PC-9 (cell line): ENCODE measurements around the gene LSMEM2. TPM values are rescaled to one million over a fixed set of nuclear protein-coding genes. Genes with fewer than 3 reads are reported as not detected.

Experiments used
- BruUV-seq: library from RNA; stranded (reverse); fragments of 400-500 nt; replicated peaks from 2 replicates; lab custom pipeline; 2021; lab: Mats Ljungman, UMichigan
- CTCF ChIA-PET: fragments of 300-600 bp; sonication (Branson Sonifier 250); formaldehyde crosslinking; loops from one replicate; lab custom pipeline; 2022; ENCODE audit warnings: antibody characterized with exemption; lab: Charles Lee
- POLR2A ChIA-PET: fragments of 300-600 bp; sonication (Branson Sonifier 250); formaldehyde crosslinking; loops from one replicate; lab custom pipeline; 2022; ENCODE audit warnings: antibody characterized with exemption; ENCODE audit not compliant: unreplicated experiment; lab: Charles Lee
- DNase-seq, 2 experiments: peaks; one replicate each; pipeline versions ENCODE4 v3.0.0 to v3.0.0-alpha.2; 2015 to 2022; ENCODE audit warnings: mixed read lengths in 1 of 2
- H2AFZ ChIP-seq: fragments of 200-600 bp; sonication (generic); 2 replicates; pipeline ENCODE4 v1.8.1; 2017; ENCODE audit warnings: antibody characterized with exemption
- H3F3A ChIP-seq: fragments of 200-600 bp; sonication (generic); 2 replicates; pipeline ENCODE4 v1.8.1; 2017; ENCODE audit warnings: antibody characterized with exemption, mild to moderate bottlenecking, low read depth; ENCODE audit not compliant: insufficient read depth
- H3K27ac ChIP-seq: fragments of 200-600 bp; sonication (generic); 2 replicates; pipeline ENCODE4 v1.6.1; 2016; ENCODE audit warnings: mixed run types
- H3K27me3 ChIP-seq: fragments of 200-600 bp; sonication (generic); 2 replicates; pipeline ENCODE4 v1.6.1; 2016; ENCODE audit warnings: low read depth, mixed run types; ENCODE audit not compliant: insufficient read depth
- H3K36me3 ChIP-seq: fragments of 200-600 bp; sonication (generic); 2 replicates; pipeline ENCODE4 v1.6.1; 2016; ENCODE audit warnings: low read depth, mixed run types
- H3K4me1 ChIP-seq: fragments of 200-600 bp; sonication (generic); replicated peaks from 2 replicates; pipeline ENCODE4 v1.6.1; 2016; ENCODE audit warnings: mixed run types; ENCODE audit not compliant: insufficient read depth
- H3K4me2 ChIP-seq: fragments of 200-600 bp; sonication (generic); 2 replicates; pipeline ENCODE4 v1.6.1; 2017; ENCODE audit warnings: mixed run types
- H3K4me3 ChIP-seq: fragments of 200-600 bp; sonication (generic); 2 replicates; pipeline ENCODE4 v1.6.1; 2016; ENCODE audit warnings: mixed run types
- H3K79me2 ChIP-seq: fragments of 200-600 bp; sonication (generic); 2 replicates; pipeline ENCODE4 v1.6.1; 2017; ENCODE audit warnings: low read depth, mixed run types
- H3K9me2 ChIP-seq: fragments of 200-600 bp; sonication (generic); 2 replicates; pipeline ENCODE4 v1.8.1; 2017; ENCODE audit warnings: mild to moderate bottlenecking; ENCODE audit not compliant: insufficient read depth
- H3K9me3 ChIP-seq: fragments of 200-600 bp; sonication (generic); 2 replicates; pipeline ENCODE4 v1.8.1; 2016; ENCODE audit warnings: low read depth; ENCODE audit not compliant: insufficient read depth
- H4K20me1 ChIP-seq: fragments of 200-600 bp; sonication (generic); 2 replicates; pipeline ENCODE4 v1.8.1; 2017; ENCODE audit not compliant: insufficient read depth
- CTCF ChIP-seq: fragments of 200-600 bp; sonication (generic); conservative IDR thresholded peaks from 2 replicates; pipeline ENCODE4 v1.6.1; 2017; ENCODE audit warnings: mixed run types, antibody characterized with exemption, mild to moderate bottlenecking, moderate library complexity
- EZH2 ChIP-seq: fragments of 200-600 bp; sonication (generic); IDR thresholded peaks from 2 replicates; pipeline ENCODE4 v1.8.0; 2017; ENCODE audit warnings: antibody characterized with exemption, low read depth
- intact Hi-C: fragments of 100-400 bp; cut with micrococcal nuclease; formaldehyde crosslinking; loops from one replicate; pipeline ENCODE4 v1.10.0; 2022; ENCODE audit not compliant: unreplicated experiment
- total RNA-seq: library from RNA; stranded (reverse); gene quantifications from 2 replicates; pipeline ENCODE4 v1.2.3, GENCODE V29; 2021

Gene LSMEM2
- total RNA-seq, 1 experiment from 2014 or later = 0.55 TPM

GRCh38 chr3:50319181-50319893 is 40.5 kb downstream of the LSMEM2 start:
- H4K20me1 ChIP-seq = peaks cover 7% of the 10 kb centered on the region; the same call in 1 of the 2 replicates
- ChIA-PET POLR2A (no interaction called here), CTCF (no interaction called here)
- H2AFZ ChIP-seq = no peak overlapping the region
- no peak overlapping the region for H3K27ac ChIP-seq
- H3K4me2 ChIP-seq = peak overlapping the region; percentile 91
- H3K4me1 ChIP-seq = peaks cover 53% of the 10 kb centered on the region
- H3K27me3 ChIP-seq = no peaks in the 10 kb centered on the region
- no peaks in the 10 kb centered on the region for H3K9me3 ChIP-seq
- intact Hi-C loops = no loop called here
- H3K9me2 ChIP-seq = no peaks in the 10 kb centered on the region
- DNase-seq = no peak
- H3K4me3 ChIP-seq = no peak overlapping the region
- H3F3A ChIP-seq = peaks cover 38% of the 10 kb centered on the region
- no TSS peak for BruUV-seq
- TF ChIP-seq CTCF (no peak), EZH2 (no peak)
- H3K36me3 ChIP-seq = peaks cover 7% of the 10 kb centered on the region; the same call in 1 of the 2 replicates
- H3K79me2 ChIP-seq = peaks cover 32% of the 10 kb centered on the region

DNA sequence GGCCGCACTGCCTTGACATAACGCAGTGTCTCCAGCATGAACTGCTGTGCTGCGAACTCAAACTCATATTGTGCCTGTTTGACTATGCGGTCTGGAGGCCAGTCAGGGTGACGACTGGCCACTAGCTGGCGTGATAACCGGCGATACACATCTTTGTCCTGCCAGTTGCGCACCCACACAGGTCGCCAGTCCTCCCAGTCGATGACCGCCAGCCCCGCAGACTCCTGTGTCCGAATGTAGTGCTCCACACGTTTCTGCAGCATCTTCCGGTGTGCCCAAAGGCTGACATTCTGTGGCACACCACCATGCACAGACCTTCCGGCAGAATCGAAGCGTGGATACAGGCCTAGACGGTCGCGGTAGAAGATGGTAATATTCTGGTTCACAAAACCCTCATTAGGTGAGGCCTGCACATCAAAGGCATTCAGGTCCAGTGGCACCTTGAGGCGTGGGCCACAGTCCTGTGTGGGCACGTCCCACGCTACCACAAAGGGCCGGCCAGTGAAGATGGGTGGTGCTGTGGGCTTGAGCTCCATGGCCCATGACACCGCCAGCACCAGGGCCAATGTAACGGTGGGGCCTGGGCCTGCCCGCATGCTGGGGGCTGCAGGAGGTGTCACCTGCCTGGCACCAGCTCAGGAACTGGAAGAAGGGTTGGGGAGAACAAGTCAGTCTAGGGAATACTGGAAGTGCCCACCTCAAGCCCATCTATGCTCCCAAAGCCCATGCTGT is 41.2 kb downstream of the LSMEM2 start:
- no peaks in the 10 kb centered on the region for H3K27me3 ChIP-seq
- peaks cover 41% of the 10 kb centered on the region for H3F3A ChIP-seq
- H3K4me3 ChIP-seq = peak overlapping the region; percentile 69
- H2AFZ ChIP-seq = no peak overlapping the region
- TF ChIP-seq CTCF = no peak
- TF ChIP-seq EZH2 = no peak
- no peak overlapping the region for H3K27ac ChIP-seq
- H3K36me3 ChIP-seq = peaks cover 7% of the 10 kb centered on the region; the same call in 1 of the 2 replicates
- intact Hi-C loops = no loop called here
- DNase-seq = no peak
- ChIA-PET POLR2A (no interaction called here), CTCF (no interaction called here)
- H3K9me3 ChIP-seq = no peaks in the 10 kb centered on the region
- H3K9me2 ChIP-seq = no peaks in the 10 kb centered on the region
- H3K79me2 ChIP-seq = peaks cover 29% of the 10 kb centered on the region
- peaks cover 46% of the 10 kb centered on the region for H3K4me1 ChIP-seq
- peaks cover 7% of the 10 kb centered on the region; the same call in 1 of the 2 replicates for H4K20me1 ChIP-seq
- BruUV-seq = no TSS peak
- H3K4me2 ChIP-seq = peak overlapping the region; percentile 91

- Histone ChIP-seq H3K9me2 (no peaks in the 10 kb centered on the region), H3F3A (peaks cover 34% of the 10 kb centered on the region), H3K4me1 (peaks cover 38% of the 10 kb centered on the region), H2AFZ (peak overlapping the region; percentile 91), H3K79me2 (peaks cover 24% of the 10 kb centered on the region), H3K4me3 (peak overlapping the region; percentile 69), H3K27me3 (no peaks in the 10 kb centered on the region), H4K20me1 (peaks cover 7% of the 10 kb centered on the region; the same call in 1 of the 2 replicates), H3K4me2 (peak overlapping the region; percentile 91), H3K36me3 (peaks cover 7% of the 10 kb centered on the region; the same call in 1 of the 2 replicates), H3K9me3 (no peaks in the 10 kb centered on the region), H3K27ac (peak overlapping the region; percentile 83; the same call in 1 of the 2 replicates)
- TF ChIP-seq CTCF = no peak
- TF ChIP-seq EZH2 = no peak
- ChIA-PET POLR2A (interaction anchor here (1.0 kb wide), 1 partner anchor 21 kb away, joined by 5 read pairs; the partner anchor contains the start of genes HYAL3 and NAA80), CTCF (interaction anchor here (0.5 to 1.1 kb wide), 6 partner anchors 18 to 1896 kb away, joined by 3 to 13 read pairs (median 4); partner anchors contain the start of gene HYAL1)
- no TSS peak for BruUV-seq
- intact Hi-C loops = loop anchor here (1.0 kb wide), 1 partner anchor 29 kb away; the partner anchor contains the start of gene IFRD2
- DNase-seq = peak; percentile 40 to 80
These were observed 42.0 kb downstream of the LSMEM2 start for GRCh38 chr3:50320853-50321335.
